Common myeloid progenitor, CD34-positive (primary cell): ENCODE data around the gene GARIN5B.
A peak's percentile ranks its signal among the peaks of the same experiment; 100 is the strongest.

ENCODE experiments used
- CTCF ChIA-PET: fragments of 350-600 bp; sonication (Branson Sonifier 250); formaldehyde crosslinking; loops from one replicate; lab custom pipeline; 2021; ENCODE audit warnings: antibody characterized with exemption; lab: Charles Lee
- POLR2A ChIA-PET: fragments of 350-600 bp; sonication (Branson Sonifier 250); formaldehyde crosslinking; loops from one replicate; lab custom pipeline; 2021; ENCODE audit warnings: antibody characterized with exemption; lab: Charles Lee
- DNase-seq, 3 donors: peaks; one replicate each; pipeline versions ENCODE4 v3.0.0 to v3.0.0-alpha.2; 2013
- H3K27ac ChIP-seq, 2 experiments: 1 replicate in 1 of 2; 2 replicates in 1 of 2; pipeline ENCODE4 v1.7.0; 2013; ENCODE audit warnings: inconsistent platforms in 2 of 2, low read length in 2 of 2, mild to moderate bottlenecking in 2 of 2, low read depth in 1 of 2, moderate library complexity in 1 of 2; ENCODE audit not compliant: severe bottlenecking in 2 of 2, insufficient read depth in 1 of 2, poor library complexity in 1 of 2
- H3K27me3 ChIP-seq, 5 experiments: replicated peaks in 2 of 5; 1 replicate in 3 of 5; 2 replicates in 2 of 5; pipeline versions ENCODE4 v1.6.1 to v1.7.0; 2013; ENCODE audit warnings: low read length in 4 of 5, mild to moderate bottlenecking in 2 of 5, moderate library complexity in 2 of 5, inconsistent platforms in 1 of 5; ENCODE audit not compliant: insufficient read depth in 5 of 5, control insufficient read depth in 4 of 5
- H3K36me3 ChIP-seq, 4 experiments: 1 replicate in 2 of 4; 2 replicates in 2 of 4; pipeline versions ENCODE4 v1.6.1 to v1.7.0; 2013; ENCODE audit warnings: low read length in 3 of 4, control low read depth in 1 of 4, mild to moderate bottlenecking in 1 of 4; ENCODE audit not compliant: control insufficient read depth in 4 of 4, insufficient read depth in 4 of 4
- H3K4me1 ChIP-seq, 4 experiments: 1 replicate in 3 of 4; 2 replicates in 1 of 4; pipeline versions ENCODE4 v1.6.1 to v1.7.1; 2013; ENCODE audit warnings: low read length in 3 of 4, mild to moderate bottlenecking in 3 of 4, control low read depth in 1 of 4, inconsistent platforms in 1 of 4, moderate library complexity in 1 of 4; ENCODE audit not compliant: control insufficient read depth in 4 of 4, insufficient read depth in 4 of 4; ENCODE audit errors: control extremely low read depth in 1 of 4
- H3K4me3 ChIP-seq, 7 experiments: 1 replicate in 4 of 7; 2 replicates in 3 of 7; pipeline versions ENCODE4 v1.5.1 to v1.7.0; 2013; ENCODE audit warnings: mild to moderate bottlenecking in 7 of 7, low read length in 6 of 7, moderate library complexity in 6 of 7, inconsistent platforms in 2 of 7, low read depth in 2 of 7, control low read depth in 1 of 7; ENCODE audit not compliant: insufficient read depth in 4 of 7, control insufficient read depth in 1 of 7; ENCODE audit errors: extremely low read depth in 1 of 7
- H3K9me3 ChIP-seq, 5 experiments: 1 replicate in 4 of 5; 2 replicates in 1 of 5; pipeline versions ENCODE4 v1.6.1 to v1.7.1; 2013; ENCODE audit warnings: low read length in 4 of 5, mild to moderate bottlenecking in 2 of 5, inconsistent platforms in 1 of 5, low read depth in 1 of 5, moderate library complexity in 1 of 5; ENCODE audit not compliant: control insufficient read depth in 4 of 5, insufficient read depth in 2 of 5; ENCODE audit errors: control extremely low read depth in 1 of 5
- WGBS: methylation state at CpG from one replicate; pipeline ENCODE4 v1.1.5; 2013; ENCODE audit not compliant: insufficient coverage; 5-methylcytosine and 5-hydroxymethylcytosine counted together

The GARIN5B gene

GRCh38 chr19:55369653-55370304, 6.7 kb upstream of the GARIN5B start:
- H3K4me3 ChIP-seq: peak overlapping the region in 3 of 7 experiments; percentile 26 to 57 (median 36)

DNA sequence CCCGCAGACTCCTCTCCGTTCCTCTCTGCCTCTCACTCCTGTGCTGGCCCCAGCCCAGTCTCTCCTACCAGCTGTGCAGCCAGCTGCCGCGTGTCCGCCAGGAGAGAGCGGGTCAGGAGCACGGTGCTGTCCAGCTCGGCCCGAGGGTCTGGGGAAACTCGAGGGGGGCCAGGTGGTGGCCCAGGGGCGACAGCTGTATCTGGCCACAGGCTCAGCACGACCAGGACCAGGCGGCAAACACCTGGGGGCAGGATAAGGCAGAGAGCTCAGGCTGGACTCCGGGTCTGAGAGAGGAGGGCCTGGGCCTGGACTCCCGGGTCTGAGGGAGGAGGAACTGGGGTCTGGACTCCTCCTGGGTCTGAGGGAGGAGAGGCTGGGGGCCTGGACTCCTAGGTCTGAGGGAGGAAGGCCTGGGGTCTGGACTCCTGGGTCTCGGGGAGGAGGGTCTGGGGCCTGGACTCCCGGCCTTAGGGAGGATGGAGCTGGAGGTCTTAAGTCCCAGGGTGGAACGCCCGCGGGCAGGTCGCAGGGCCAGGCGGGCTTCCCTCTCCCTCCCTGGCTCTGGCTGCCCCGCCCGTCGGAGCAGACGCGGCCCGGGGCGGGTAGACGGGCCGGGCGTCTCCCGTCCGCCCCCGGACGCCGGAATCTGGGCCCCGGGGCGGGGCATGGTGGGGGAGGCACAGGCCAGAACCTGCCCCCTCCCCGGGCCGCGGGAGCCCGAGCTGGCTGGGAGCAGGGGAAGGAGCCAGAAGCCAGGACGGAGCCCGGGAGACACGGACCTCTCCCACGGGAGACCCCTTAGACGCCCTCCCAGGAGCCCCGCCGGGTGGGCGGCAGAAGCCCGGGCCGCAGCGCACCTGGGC, 5.9 kb upstream of the GARIN5B start:
- Histone ChIP-seq H3K4me1 (peaks cover 0 to 26% (median 19%) of the 10 kb centered on the region in 4 experiments), H3K27me3 (peaks cover 0 to 64% (median 15%) of the 10 kb centered on the region in 5 experiments), H3K36me3 (no peaks in the 10 kb centered on the region), H3K27ac (no peak overlapping the region), H3K9me3 (no peaks in the 10 kb centered on the region), H3K4me3 (peak overlapping the region in 2 of 7 experiments; percentile 28 to 38)
- CTCF ChIA-PET: interaction anchor here (0.9 to 1.2 kb wide), 2 partner anchors 20 to 65 kb away, joined by 3 to 6 read pairs; no protein-coding TSS in a partner anchor
- peak in 2 of 3 donors; percentile 20 to 27 for DNase-seq
- POLR2A ChIA-PET: no interaction called here
- WGBS: 22% methylated on average over 37 of the region's 54 CpGs

More at GRCh38 chr19:55369653-55370304, 6.7 kb upstream of the GARIN5B start:
- Histone ChIP-seq H3K4me1 (peaks cover 0 to 27% (median 20%) of the 10 kb centered on the region in 4 experiments), H3K27me3 (peaks cover 0 to 72% (median 15%) of the 10 kb centered on the region in 5 experiments), H3K27ac (no peak overlapping the region), H3K36me3 (no peaks in the 10 kb centered on the region), H3K9me3 (no peaks in the 10 kb centered on the region)
- CTCF ChIA-PET: no interaction called here
- DNase-seq: peak in 2 of 3 donors; percentile 20
- POLR2A ChIA-PET: no interaction called here
- 2% methylated on average over 33 of the region's 59 CpGs for WGBS

GRCh38 chr19:55368106-55368505, 5.0 kb upstream of the GARIN5B start:
- ChIA-PET CTCF (interaction anchor here (0.9 to 1.2 kb wide), 2 partner anchors 20 to 65 kb away, joined by 3 to 6 read pairs; no protein-coding TSS in a partner anchor), POLR2A (no interaction called here)
- Histone ChIP-seq H3K4me3 (no peak overlapping the region), H3K27ac (no peak overlapping the region), H3K36me3 (no peaks in the 10 kb centered on the region), H3K9me3 (no peaks in the 10 kb centered on the region), H3K27me3 (peaks cover 0 to 56% (median 15%) of the 10 kb centered on the region in 5 experiments), H3K4me1 (peaks cover 0 to 23% (median 18%) of the 10 kb centered on the region in 4 experiments)
- WGBS: 81% methylated on average over 15 of the region's 16 CpGs
- no peak for DNase-seq

GRCh38 chr19:55366790-55367189, 3.7 kb upstream of the GARIN5B start:
- no peaks in the 10 kb centered on the region for H3K9me3 ChIP-seq
- ChIA-PET CTCF (interaction anchor here (1.0 kb wide), 1 partner anchor 14 kb away, joined by 3 read pairs; no protein-coding TSS in a partner anchor), POLR2A (no interaction called here)
- no peaks in the 10 kb centered on the region for H3K36me3 ChIP-seq
- peaks cover 0 to 43% (median 11%) of the 10 kb centered on the region in 5 experiments for H3K27me3 ChIP-seq
- H3K27ac ChIP-seq: no peak overlapping the region
- DNase-seq: no peak
- H3K4me3 ChIP-seq: no peak overlapping the region
- 100% methylated on average over 1 of the region's 3 CpGs for WGBS
- peaks cover 0 to 13% (median 8%) of the 10 kb centered on the region in 4 experiments for H3K4me1 ChIP-seq

DNA sequence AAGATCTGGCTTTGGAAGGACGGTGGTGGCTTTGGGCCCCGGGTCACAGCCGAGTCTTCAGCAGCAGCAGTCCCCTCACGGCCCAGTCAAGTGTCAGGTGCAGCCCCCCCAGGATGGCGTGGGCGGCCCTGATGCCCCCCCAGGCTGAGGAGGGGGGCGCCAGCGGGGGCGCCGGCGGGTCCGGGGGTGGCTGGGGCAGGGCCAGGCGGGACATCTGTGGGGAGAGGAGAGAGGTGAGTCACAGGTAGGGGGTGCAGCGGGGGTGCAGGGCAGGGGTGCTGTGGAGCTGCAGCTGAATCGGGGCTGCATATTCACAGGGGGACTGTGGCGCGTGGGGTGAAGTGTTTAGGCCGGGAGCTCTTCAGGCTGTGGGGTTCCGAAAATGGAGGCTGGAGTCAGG, 2.9 kb upstream of the GARIN5B start:
- H3K36me3 ChIP-seq: no peaks in the 10 kb centered on the region
- H3K27me3 ChIP-seq: peaks cover 0 to 36% (median 8%) of the 10 kb centered on the region in 5 experiments
- H3K4me1 ChIP-seq: peaks cover 0 to 13% (median 8%) of the 10 kb centered on the region in 4 experiments
- CTCF ChIA-PET: no interaction called here
- peak in 1 of 3 donors; percentile 39 for DNase-seq
- no peaks in the 10 kb centered on the region for H3K9me3 ChIP-seq
- POLR2A ChIA-PET: no interaction called here
- H3K4me3 ChIP-seq: no peak overlapping the region
- WGBS: 84% methylated on average over 18 of the region's 19 CpGs
- H3K27ac ChIP-seq: no peak overlapping the region

DNA sequence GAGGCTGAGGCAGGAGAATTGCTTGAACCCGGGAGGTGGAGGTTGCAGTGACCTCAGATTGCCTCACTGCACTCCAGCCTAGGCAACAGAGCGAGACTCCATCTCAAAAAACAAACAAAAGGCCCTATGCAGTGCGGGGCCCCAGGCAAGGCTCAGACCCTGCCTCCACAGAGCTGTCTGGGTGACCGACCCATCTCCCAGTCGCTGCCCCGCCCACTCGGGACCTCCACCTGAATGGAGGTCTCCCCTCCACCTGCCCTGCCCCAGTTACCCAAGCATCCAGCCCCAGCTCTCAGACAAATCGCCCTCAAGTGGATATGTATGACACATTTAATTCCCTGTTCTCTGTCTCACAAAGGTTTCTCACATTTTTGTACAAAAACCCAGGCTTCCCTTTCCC, 2.2 kb upstream of the GARIN5B start:
- POLR2A ChIA-PET: no interaction called here
- Histone ChIP-seq H3K9me3 (no peaks in the 10 kb centered on the region), H3K27ac (no peak overlapping the region), H3K4me1 (peaks cover 0 to 13% (median 8%) of the 10 kb centered on the region in 4 experiments), H3K27me3 (peaks cover 0 to 29% (median 5%) of the 10 kb centered on the region in 5 experiments), H3K36me3 (no peaks in the 10 kb centered on the region), H3K4me3 (no peak overlapping the region)
- 92% methylated on average over 6 of the region's 8 CpGs for WGBS
- no peak for DNase-seq
- CTCF ChIA-PET: no interaction called here
